ENCODE data around the gene PRR29.

DNA sequence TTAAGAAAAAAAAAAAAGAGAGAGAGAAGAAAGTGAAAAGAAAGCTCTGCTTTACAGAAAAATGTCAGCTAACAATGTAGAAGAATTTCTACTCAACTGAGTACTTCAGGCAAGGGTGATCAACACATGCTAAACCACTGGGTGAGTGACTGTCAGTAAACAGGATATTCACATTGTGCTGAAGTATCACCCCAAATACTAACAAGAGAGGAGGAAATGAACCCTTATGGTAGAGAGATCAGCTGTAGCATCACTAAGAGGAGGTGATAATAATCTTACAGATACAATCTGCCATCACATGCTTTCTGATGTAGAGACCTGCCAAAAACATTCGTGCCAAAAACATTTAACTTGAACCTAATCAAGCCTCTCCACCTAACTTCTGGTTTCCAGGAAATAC, 53.0 kb downstream of the PRR29 start:
- TF ChIP-seq, protein P1, sequence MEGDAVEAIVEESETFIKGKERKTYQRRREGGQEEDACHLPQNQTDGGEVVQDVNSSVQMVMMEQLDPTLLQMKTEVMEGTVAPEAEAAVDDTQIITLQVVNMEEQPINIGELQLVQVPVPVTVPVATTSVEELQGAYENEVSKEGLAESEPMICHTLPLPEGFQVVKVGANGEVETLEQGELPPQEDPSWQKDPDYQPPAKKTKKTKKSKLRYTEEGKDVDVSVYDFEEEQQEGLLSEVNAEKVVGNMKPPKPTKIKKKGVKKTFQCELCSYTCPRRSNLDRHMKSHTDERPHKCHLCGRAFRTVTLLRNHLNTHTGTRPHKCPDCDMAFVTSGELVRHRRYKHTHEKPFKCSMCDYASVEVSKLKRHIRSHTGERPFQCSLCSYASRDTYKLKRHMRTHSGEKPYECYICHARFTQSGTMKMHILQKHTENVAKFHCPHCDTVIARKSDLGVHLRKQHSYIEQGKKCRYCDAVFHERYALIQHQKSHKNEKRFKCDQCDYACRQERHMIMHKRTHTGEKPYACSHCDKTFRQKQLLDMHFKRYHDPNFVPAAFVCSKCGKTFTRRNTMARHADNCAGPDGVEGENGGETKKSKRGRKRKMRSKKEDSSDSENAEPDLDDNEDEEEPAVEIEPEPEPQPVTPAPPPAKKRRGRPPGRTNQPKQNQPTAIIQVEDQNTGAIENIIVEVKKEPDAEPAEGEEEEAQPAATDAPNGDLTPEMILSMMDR (IDR thresholded peaks at IDR 0.05) = no peak
- TF ChIP-seq POLR2A (IDR thresholded peaks at IDR 0.05) = no peak
